GM19438 (cell line): ENCODE data around the gene PLPPR4.
"Not testable (repeated sequence)": the region's sequence is repeated elsewhere in the genome, so short reads cannot be mapped to it uniquely, and the experiment has no call there.

Experiments
- ATAC-seq: cut with Tn5 transposase; IDR thresholded peaks from one replicate; pipeline ENCODE4 v1.9.1; 2021; ENCODE audit warnings: low read depth; ENCODE audit not compliant: unreplicated experiment

PLPPR4 gene

GRCh38 chr1:99264201-99265021 is at the start of gene PLPPR4:
PLPPR4 (plus strand) TSS chr1:99264492; CDS start chr1:99264594, 102 bp downstream.
- no peak for ATAC-seq

- no peak for ATAC-seq
Observed at GRCh38 chr1:99216956-99217355, 47.3 kb upstream of the PLPPR4 start.

GRCh38 chr1:99217599-99217998 is 46.7 kb upstream of the PLPPR4 start:
- no peak for ATAC-seq

GRCh38 chr1:99218572-99218971 is 45.7 kb upstream of the PLPPR4 start:
- ATAC-seq, result no peak

GRCh38 chr1:99218999-99219398 is 45.3 kb upstream of the PLPPR4 start:
- ATAC-seq, result peak; percentile 79

- no peak for ATAC-seq
Observed at GRCh38 chr1:99227056-99227897, 37.0 kb upstream of the PLPPR4 start.

GRCh38 chr1:99228153-99228552 is 36.1 kb upstream of the PLPPR4 start:
- no peak for ATAC-seq

- ATAC-seq, result no peak
Observed at GRCh38 chr1:99229122-99229521, 35.2 kb upstream of the PLPPR4 start.

GRCh38 chr1:99230695-99231094 is 33.6 kb upstream of the PLPPR4 start:
- ATAC-seq, result no peak

GRCh38 chr1:99232172-99232571 is 32.1 kb upstream of the PLPPR4 start:
- no peak for ATAC-seq

GRCh38 chr1:99233446-99233845 is 30.8 kb upstream of the PLPPR4 start:
- ATAC-seq, result no peak

GRCh38 chr1:99236756-99237155 is 27.5 kb upstream of the PLPPR4 start:
- ATAC-seq, result no peak

GRCh38 chr1:99239690-99240089 is 24.6 kb upstream of the PLPPR4 start:
- no peak for ATAC-seq

GRCh38 chr1:99240621-99241020 is 23.7 kb upstream of the PLPPR4 start:
- ATAC-seq, result no peak

GRCh38 chr1:99246152-99246551 is 18.1 kb upstream of the PLPPR4 start:
- no peak for ATAC-seq

GRCh38 chr1:99247199-99247598 is 17.1 kb upstream of the PLPPR4 start:
- ATAC-seq, result no peak

GRCh38 chr1:99250728-99251127 is 13.6 kb upstream of the PLPPR4 start:
- no peak for ATAC-seq

- no peak for ATAC-seq
Observed at GRCh38 chr1:99251308-99251707, 13.0 kb upstream of the PLPPR4 start.

GRCh38 chr1:99252630-99253029 is 11.7 kb upstream of the PLPPR4 start:
- ATAC-seq, result no peak

GRCh38 chr1:99260402-99260801 is 3.9 kb upstream of the PLPPR4 start:
- not testable (repeated sequence) for ATAC-seq

GRCh38 chr1:99265124-99265523 is 832 bp downstream of the PLPPR4 start:
- ATAC-seq, result no peak

- ATAC-seq, result no peak
Observed at GRCh38 chr1:99266726-99267125, 2.4 kb downstream of the PLPPR4 start.
